Activated CD4-positive, alpha-beta T cell treated with anti-CD3 and anti-CD28 coated beads, Interleukin-2, amount 10 ng/mL, durations not matched to agents 24 days and 14 days (primary cell): Measurements from ENCODE around the gene ABI3. TPM values are rescaled to one million over a fixed set of nuclear protein-coding genes. Genes with fewer than 3 reads are reported as not detected.
A peak's percentile ranks its signal among the peaks of the same experiment; 100 is the strongest.

Experiments used
- DNase-seq: peaks from one replicate; pipeline ENCODE4 v3.0.0; 2022
- H3K27ac Mint-ChIP-seq: one replicate; pipeline ENCODE4 v1.8.0; 2022; ENCODE audit warnings: mild to moderate bottlenecking, mixed read lengths
- H3K27me3 Mint-ChIP-seq: one replicate; pipeline ENCODE4 v1.8.0; 2022; ENCODE audit warnings: mixed read lengths
- H3K36me3 Mint-ChIP-seq: one replicate; pipeline ENCODE4 v1.8.0; 2022; ENCODE audit warnings: low read depth, mild to moderate bottlenecking, mixed read lengths
- H3K4me1 Mint-ChIP-seq: one replicate; pipeline ENCODE4 v1.8.0; 2021; ENCODE audit warnings: mixed read lengths
- H3K4me3 Mint-ChIP-seq: one replicate; pipeline ENCODE4 v1.8.0; 2022; ENCODE audit warnings: mild to moderate bottlenecking, moderate library complexity, mixed read lengths
- H3K9me3 Mint-ChIP-seq: one replicate; pipeline ENCODE4 v1.8.0; 2021; ENCODE audit warnings: mixed read lengths
- intact Hi-C: fragments of 100-400 bp; cut with micrococcal nuclease; formaldehyde crosslinking; loops from one replicate; pipeline ENCODE4 v1.15.1; 2023
- total RNA-seq: library from RNA; stranded (reverse); gene quantifications from 2 replicates; pipeline ENCODE4 v1.2.3, GENCODE V29; 2022

Gene ABI3
- total RNA-seq, 1 donor from 2014 or later, result 28.4 TPM

- H3K4me1 Mint-ChIP-seq, result peaks cover 20% of the 10 kb centered on the region
- H3K27me3 Mint-ChIP-seq, result peaks cover 17% of the 10 kb centered on the region
Measured at GRCh38 chr17:49224198-49224996, 13.9 kb downstream of the ABI3 start.

GRCh38 chr17:49224997-49225337, 14.5 kb downstream of the ABI3 start:
- H3K4me1 Mint-ChIP-seq, result peaks cover 21% of the 10 kb centered on the region

More at GRCh38 chr17:49224198-49224996, 13.9 kb downstream of the ABI3 start:
- intact Hi-C loops, result no loop called here
- H3K27ac Mint-ChIP-seq, result no peak overlapping the region
- DNase-seq, result peak; percentile 88
- peaks cover 34% of the 10 kb centered on the region for H3K36me3 Mint-ChIP-seq
- H3K9me3 Mint-ChIP-seq, result no peaks in the 10 kb centered on the region
- peak overlapping the region; percentile 71 for H3K4me3 Mint-ChIP-seq

DNA sequence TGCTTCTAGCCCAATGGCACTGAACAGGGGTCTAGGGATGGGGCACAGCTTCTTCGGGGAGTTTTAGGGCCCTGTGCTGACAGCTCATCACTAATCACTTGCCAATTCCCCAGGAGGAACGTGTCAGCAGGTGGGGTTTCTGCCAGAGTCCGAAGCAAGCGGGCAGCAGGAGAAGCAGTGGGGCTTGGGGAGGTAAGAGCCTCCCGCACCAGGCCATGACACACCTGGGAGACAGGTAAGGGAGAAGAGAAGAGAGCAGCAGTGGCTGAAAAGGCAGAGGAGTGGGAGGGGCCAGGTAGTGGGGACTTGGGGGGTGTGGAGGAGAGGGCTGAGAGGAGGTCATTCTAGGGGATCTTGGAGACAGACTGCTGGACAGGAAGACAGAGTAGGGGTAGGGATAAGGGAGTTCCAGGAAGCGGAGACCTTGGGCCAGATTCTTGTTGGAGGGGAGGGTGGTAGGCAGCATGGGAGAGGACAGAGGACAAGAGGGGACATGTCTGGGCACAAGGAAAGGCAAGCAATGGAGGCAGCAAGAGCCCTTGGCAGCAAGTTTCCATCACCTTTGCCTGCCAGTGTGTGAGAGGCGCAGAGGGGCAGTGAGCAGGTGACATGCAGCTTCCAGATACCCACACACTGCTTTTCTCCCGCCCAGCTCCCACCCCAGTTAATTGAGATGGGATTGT, 15.2 kb downstream of the ABI3 start:
- no peaks in the 10 kb centered on the region for H3K9me3 Mint-ChIP-seq
- peaks cover 27% of the 10 kb centered on the region for H3K36me3 Mint-ChIP-seq
- peaks cover 22% of the 10 kb centered on the region for H3K27me3 Mint-ChIP-seq
- intact Hi-C loops, result no loop called here
- no peak for DNase-seq
- no peak overlapping the region for H3K27ac Mint-ChIP-seq
- H3K4me3 Mint-ChIP-seq, result peak overlapping the region; percentile 31
- peaks cover 21% of the 10 kb centered on the region for H3K4me1 Mint-ChIP-seq

More at GRCh38 chr17:49224997-49225337, 14.5 kb downstream of the ABI3 start:
- Mint-ChIP-seq H3K36me3 (peaks cover 30% of the 10 kb centered on the region), H3K27ac (no peak overlapping the region), H3K9me3 (no peaks in the 10 kb centered on the region), H3K27me3 (peaks cover 22% of the 10 kb centered on the region), H3K4me3 (peak overlapping the region; percentile 71)
- intact Hi-C loops, result no loop called here
- DNase-seq, result no peak

- peaks cover 22% of the 10 kb centered on the region for H3K36me3 Mint-ChIP-seq
- H3K4me3 Mint-ChIP-seq, result no peak overlapping the region
- no peak overlapping the region for H3K27ac Mint-ChIP-seq
- peaks cover 30% of the 10 kb centered on the region for H3K27me3 Mint-ChIP-seq
- no peak for DNase-seq
- peaks cover 23% of the 10 kb centered on the region for H3K4me1 Mint-ChIP-seq
- intact Hi-C loops, result loop anchor here (1.0 kb wide), 3 partner anchors 9 to 47 kb away; no protein-coding TSS in a partner anchor
- H3K9me3 Mint-ChIP-seq, result no peaks in the 10 kb centered on the region
Measured at GRCh38 chr17:49226771-49227435, 16.4 kb downstream of the ABI3 start.

- Mint-ChIP-seq H3K9me3 (no peaks in the 10 kb centered on the region), H3K27me3 (peaks cover 33% of the 10 kb centered on the region), H3K4me1 (peaks cover 22% of the 10 kb centered on the region), H3K36me3 (peaks cover 14% of the 10 kb centered on the region), H3K27ac (no peak overlapping the region), H3K4me3 (no peak overlapping the region)
- intact Hi-C loops, result loop anchor here (1.0 kb wide), 3 partner anchors 9 to 47 kb away; no protein-coding TSS in a partner anchor
- DNase-seq, result peak; percentile 93
Measured at GRCh38 chr17:49227436-49228261, 17.1 kb downstream of the ABI3 start.

GRCh38 chr17:49229076-49229804, 18.7 kb downstream of the ABI3 start:
- Mint-ChIP-seq H3K4me1 (peaks cover 11% of the 10 kb centered on the region), H3K4me3 (peak overlapping the region; percentile 84), H3K27me3 (peaks cover 36% of the 10 kb centered on the region), H3K9me3 (no peaks in the 10 kb centered on the region), H3K36me3 (peaks cover 7% of the 10 kb centered on the region), H3K27ac (no peak overlapping the region)
- DNase-seq, result no peak
- intact Hi-C loops, result no loop called here

- DNase-seq, result no peak
- Mint-ChIP-seq H3K4me1 (peaks cover 8% of the 10 kb centered on the region), H3K27me3 (peaks cover 33% of the 10 kb centered on the region), H3K4me3 (peak overlapping the region; percentile 84), H3K9me3 (no peaks in the 10 kb centered on the region), H3K36me3 (peaks cover 7% of the 10 kb centered on the region), H3K27ac (no peak overlapping the region)
- intact Hi-C loops, result loop anchor here (2.0 kb wide), 2 partner anchors 19 to 31 kb away; partner anchors contain the start of genes ABI3 and GNGT2
Measured at GRCh38 chr17:49229805-49230600, 19.5 kb downstream of the ABI3 start.

GRCh38 chr17:49230636-49231562, 20.4 kb downstream of the ABI3 start, which contains the start of gene PHOSPHO1:
Gene PHOSPHO1, minus strand, starts transcription at chr17:49230787. Its CDS starts 4,096 bp downstream, at chr17:49226691.
- H3K36me3 Mint-ChIP-seq, result peaks cover 3% of the 10 kb centered on the region
- intact Hi-C loops, result loop anchor here (2.0 kb wide), 2 partner anchors 20 to 30 kb away; partner anchors contain the start of genes ABI3 and GNGT2
- H3K27me3 Mint-ChIP-seq, result peaks cover 29% of the 10 kb centered on the region
- peak within 1 kb of the TSS; percentile 84 for H3K4me3 Mint-ChIP-seq
- no peak within 1 kb of the TSS for H3K27ac Mint-ChIP-seq
- H3K4me1 Mint-ChIP-seq, result peaks cover 8% of the 10 kb centered on the region
- H3K9me3 Mint-ChIP-seq, result no peaks in the 10 kb centered on the region
- peak; percentile 96 for DNase-seq

GRCh38 chr17:49231563-49231894, 21.0 kb downstream of the ABI3 start:
- Mint-ChIP-seq H3K4me3 (peak overlapping the region; percentile 84), H3K27me3 (peaks cover 29% of the 10 kb centered on the region), H3K4me1 (peaks cover 8% of the 10 kb centered on the region), H3K9me3 (no peaks in the 10 kb centered on the region), H3K27ac (no peak overlapping the region), H3K36me3 (peaks cover 3% of the 10 kb centered on the region)
- intact Hi-C loops, result loop anchor here (2.0 kb wide), 2 partner anchors 21 to 29 kb away; partner anchors contain the start of genes ABI3 and GNGT2
- no peak for DNase-seq

- H3K27ac Mint-ChIP-seq, result no peak overlapping the region
- peaks cover 5% of the 10 kb centered on the region for H3K4me1 Mint-ChIP-seq
- H3K27me3 Mint-ChIP-seq, result peaks cover 22% of the 10 kb centered on the region
- intact Hi-C loops, result no loop called here
- no peaks in the 10 kb centered on the region for H3K9me3 Mint-ChIP-seq
- H3K4me3 Mint-ChIP-seq, result no peak overlapping the region
- H3K36me3 Mint-ChIP-seq, result no peaks in the 10 kb centered on the region
- DNase-seq, result no peak
Measured at GRCh38 chr17:49234509-49235080, 24.1 kb downstream of the ABI3 start.

- DNase-seq, result no peak
- H3K27me3 Mint-ChIP-seq, result peaks cover 20% of the 10 kb centered on the region
- H3K4me1 Mint-ChIP-seq, result peaks cover 3% of the 10 kb centered on the region
- H3K9me3 Mint-ChIP-seq, result no peaks in the 10 kb centered on the region
- no peaks in the 10 kb centered on the region for H3K36me3 Mint-ChIP-seq
- no peak overlapping the region for H3K4me3 Mint-ChIP-seq
- no peak overlapping the region for H3K27ac Mint-ChIP-seq
- intact Hi-C loops, result no loop called here
Measured at GRCh38 chr17:49235896-49236295, 25.4 kb downstream of the ABI3 start.
